SW480 (cell line): Measurements from ENCODE around the gene MEF2C.

Experiments used
- DNase-seq: peaks from one replicate; pipeline ENCODE4 v3.0.0-alpha.2; 2016; ENCODE audit warnings: low spot score

The MEF2C gene

GRCh38 chr5:88827997-88828396, 55.0 kb downstream of the MEF2C start:
- peak; percentile 57 for DNase-seq

GRCh38 chr5:88826646-88827585, 56.1 kb downstream of the MEF2C start:
- peak; percentile 6 for DNase-seq

GRCh38 chr5:88825584-88826315, 57.2 kb downstream of the MEF2C start:
- no peak for DNase-seq

- DNase-seq, result no peak
These were observed 57.9 kb downstream of the MEF2C start for GRCh38 chr5:88824892-88825583.

GRCh38 chr5:88824141-88824540, 58.8 kb downstream of the MEF2C start:
- DNase-seq, result no peak

- DNase-seq, result no peak
These were observed 59.8 kb downstream of the MEF2C start for GRCh38 chr5:88823201-88823600.

GRCh38 chr5:88821161-88821560, 61.8 kb downstream of the MEF2C start:
- no peak for DNase-seq

- DNase-seq, result no peak
These were observed 62.4 kb downstream of the MEF2C start for GRCh38 chr5:88820581-88820980.

GRCh38 chr5:88819301-88819999, 63.5 kb downstream of the MEF2C start:
- no peak for DNase-seq

- DNase-seq, result no peak
These were observed 64.7 kb downstream of the MEF2C start for GRCh38 chr5:88818296-88818695.

- DNase-seq, result no peak
These were observed 66.8 kb downstream of the MEF2C start for GRCh38 chr5:88816195-88816594.

GRCh38 chr5:88815050-88815789, 67.8 kb downstream of the MEF2C start:
- DNase-seq, result no peak

GRCh38 chr5:88813805-88814575, 69.0 kb downstream of the MEF2C start:
- no peak for DNase-seq

- DNase-seq, result no peak
These were observed 69.7 kb downstream of the MEF2C start for GRCh38 chr5:88813244-88813643.

GRCh38 chr5:88808153-88808552, 74.8 kb downstream of the MEF2C start:
- DNase-seq, result no peak

GRCh38 chr5:88807327-88807726, 75.7 kb downstream of the MEF2C start:
- DNase-seq, result no peak

- DNase-seq, result no peak
These were observed 76.6 kb downstream of the MEF2C start for GRCh38 chr5:88806338-88806737.

GRCh38 chr5:88805151-88805784, 77.7 kb downstream of the MEF2C start:
- DNase-seq, result no peak

- DNase-seq, result no peak
These were observed 78.5 kb downstream of the MEF2C start for GRCh38 chr5:88804444-88804843.

GRCh38 chr5:88803309-88803708, 79.7 kb downstream of the MEF2C start:
- DNase-seq, result no peak
